SU-DHL-6 (cell line): ENCODE measurements around the gene HLF.

Experiments used
- CTCF ChIP-seq: fragments of 200-600 bp; sonication (generic); IDR thresholded peaks from one replicate; pipeline ENCODE4 v1.5.1; 2017; ENCODE audit warnings: antibody characterized with exemption, mild to moderate bottlenecking, low read length, moderate library complexity; ENCODE audit not compliant: insufficient read depth, poor library complexity, severe bottlenecking
- EZH2phosphoT487 ChIP-seq: fragments of 200-600 bp; sonication (generic), shearing (Covaris generic); conservative IDR thresholded peaks from 2 replicates; pipeline ENCODE4 v1.6.1; 2018; ENCODE audit warnings: mild to moderate bottlenecking, antibody characterized with exemption, low read length, moderate library complexity, mixed read lengths

GRCh38 chr17:55319933-55320593 lies 55.3 kb downstream of the HLF start:
- TF ChIP-seq CTCF (no peak), EZH2phosphoT487 (no peak)
